Measurements from ENCODE around the gene TCEAL7.
A peak's percentile ranks its signal among the peaks of the same experiment; 100 is the strongest.
"Not testable (repeated sequence)": the region's sequence is repeated elsewhere in the genome, so short reads cannot be mapped to it uniquely, and the experiment has no call there.

The TCEAL7 gene, protein sequence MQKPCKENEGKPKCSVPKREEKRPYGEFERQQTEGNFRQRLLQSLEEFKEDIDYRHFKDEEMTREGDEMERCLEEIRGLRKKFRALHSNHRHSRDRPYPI

DNA sequence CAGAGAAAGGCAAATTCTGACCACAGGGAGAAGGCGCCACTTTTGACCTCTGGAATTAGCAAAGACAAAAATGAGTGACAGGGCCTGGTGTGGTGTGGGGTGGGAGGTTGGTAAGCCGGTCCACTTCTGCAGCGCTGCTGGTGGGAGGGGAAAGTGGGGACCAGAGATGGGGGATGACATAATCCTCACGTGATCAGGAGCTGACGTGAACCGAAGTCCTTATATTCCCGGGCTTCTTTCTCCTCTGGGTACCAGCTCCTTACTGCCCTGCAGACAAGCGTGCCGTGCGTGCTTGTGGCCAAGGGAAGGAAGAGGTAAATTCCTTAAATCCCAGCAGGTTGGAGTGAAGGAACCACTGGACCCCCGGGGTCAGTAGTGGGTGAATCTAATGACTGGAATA, at the start of gene TCEAL7:
TSS of gene TCEAL7 (plus strand) at position 249 of the 400 bp plus-strand sequence. CDS start 1,165 bp downstream, outside the sequence.
- DNase-seq, result no peak

DNA sequence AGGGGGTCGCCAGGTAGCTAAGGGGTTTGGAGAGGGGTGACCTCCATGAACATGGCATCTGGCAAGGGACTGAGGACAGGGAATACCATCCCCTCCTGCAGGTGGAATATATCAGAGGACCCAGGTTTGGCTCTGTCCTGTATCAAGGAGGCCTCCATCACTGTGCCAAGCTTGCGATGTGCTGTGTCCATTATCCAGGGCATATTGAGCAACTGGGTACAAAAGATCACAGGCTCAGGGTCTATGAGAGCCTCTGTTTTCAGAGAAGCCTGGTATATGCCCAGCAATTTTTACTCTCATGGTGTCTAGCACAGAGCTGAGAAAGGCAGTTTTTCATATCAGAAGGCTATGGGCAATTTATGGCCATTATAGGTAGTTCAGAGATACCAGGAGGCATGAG, 36.9 kb upstream of the TCEAL7 start:
- DNase-seq, result no peak

DNA sequence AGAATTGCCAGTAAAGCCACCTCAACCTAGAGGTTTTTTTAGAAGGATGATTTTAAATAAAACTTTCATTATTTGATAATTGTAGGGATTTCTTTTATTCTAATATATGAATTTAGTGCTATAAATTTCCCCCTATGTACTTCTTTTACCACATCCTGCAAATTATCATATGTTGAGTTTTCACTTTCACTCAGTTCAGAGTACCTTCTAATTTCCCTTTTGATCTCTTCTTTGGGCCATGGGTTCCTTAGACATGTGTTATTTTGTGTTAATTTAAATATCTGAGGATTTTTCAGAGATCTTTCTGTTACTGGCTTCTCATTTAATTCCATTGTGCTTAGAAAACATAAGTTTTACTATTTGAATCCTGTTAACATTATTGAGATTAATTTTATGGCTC, 25.3 kb upstream of the TCEAL7 start:
- DNase-seq, result no peak

DNA sequence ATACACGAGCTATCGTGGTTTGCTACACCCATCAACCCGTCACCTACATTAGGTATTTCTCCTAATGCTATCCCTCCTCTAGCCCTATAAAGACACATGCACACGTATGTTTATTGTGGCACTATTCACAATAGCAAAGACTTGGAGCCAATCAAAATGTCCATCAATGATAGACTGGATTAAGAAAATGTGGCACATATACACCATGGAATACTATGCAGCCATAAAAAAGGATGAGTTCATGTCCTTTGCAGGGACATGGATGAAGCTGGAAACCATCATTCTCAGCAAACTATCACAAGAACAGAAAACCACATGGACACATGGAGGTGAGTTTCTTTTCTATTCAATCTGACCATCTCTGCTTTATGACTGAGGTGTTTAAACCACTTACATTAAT, 24.4 kb upstream of the TCEAL7 start:
- DNase-seq, result not testable (repeated sequence)

DNA sequence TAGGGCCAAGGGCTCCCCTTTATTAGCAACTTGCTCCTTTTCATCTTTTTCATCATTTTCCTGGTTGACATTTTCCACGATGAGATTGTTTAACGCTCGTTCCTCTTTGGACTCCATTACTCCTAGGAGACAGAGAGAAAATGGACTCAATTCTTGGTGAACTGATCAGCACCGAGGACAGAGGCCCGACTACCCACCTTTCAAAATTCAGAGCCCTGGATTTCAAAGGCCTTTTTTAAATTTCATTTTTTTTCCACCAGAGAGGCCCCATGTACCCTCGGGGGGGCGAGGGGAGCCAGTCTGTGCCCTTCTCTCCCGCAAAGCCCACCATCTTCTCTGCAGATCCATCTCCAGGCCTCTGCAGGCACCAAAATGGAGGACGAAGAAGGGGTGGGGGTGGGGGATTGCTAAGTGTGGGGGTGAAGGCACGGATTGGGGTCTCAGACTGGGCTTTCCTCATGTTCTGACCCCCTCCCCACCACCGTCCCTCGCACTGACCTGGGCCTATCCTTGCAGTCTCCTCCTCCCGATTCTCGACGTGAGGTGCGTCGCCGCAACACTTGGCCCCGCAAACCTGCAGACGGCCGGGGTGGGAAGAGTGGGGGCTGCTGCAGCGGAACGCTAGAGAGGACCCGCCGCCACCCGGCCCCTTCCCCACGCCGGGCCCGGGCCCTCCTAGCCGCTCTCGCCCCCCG, 20.0 kb upstream of the TCEAL7 start:
- DNase-seq, result no peak

DNA sequence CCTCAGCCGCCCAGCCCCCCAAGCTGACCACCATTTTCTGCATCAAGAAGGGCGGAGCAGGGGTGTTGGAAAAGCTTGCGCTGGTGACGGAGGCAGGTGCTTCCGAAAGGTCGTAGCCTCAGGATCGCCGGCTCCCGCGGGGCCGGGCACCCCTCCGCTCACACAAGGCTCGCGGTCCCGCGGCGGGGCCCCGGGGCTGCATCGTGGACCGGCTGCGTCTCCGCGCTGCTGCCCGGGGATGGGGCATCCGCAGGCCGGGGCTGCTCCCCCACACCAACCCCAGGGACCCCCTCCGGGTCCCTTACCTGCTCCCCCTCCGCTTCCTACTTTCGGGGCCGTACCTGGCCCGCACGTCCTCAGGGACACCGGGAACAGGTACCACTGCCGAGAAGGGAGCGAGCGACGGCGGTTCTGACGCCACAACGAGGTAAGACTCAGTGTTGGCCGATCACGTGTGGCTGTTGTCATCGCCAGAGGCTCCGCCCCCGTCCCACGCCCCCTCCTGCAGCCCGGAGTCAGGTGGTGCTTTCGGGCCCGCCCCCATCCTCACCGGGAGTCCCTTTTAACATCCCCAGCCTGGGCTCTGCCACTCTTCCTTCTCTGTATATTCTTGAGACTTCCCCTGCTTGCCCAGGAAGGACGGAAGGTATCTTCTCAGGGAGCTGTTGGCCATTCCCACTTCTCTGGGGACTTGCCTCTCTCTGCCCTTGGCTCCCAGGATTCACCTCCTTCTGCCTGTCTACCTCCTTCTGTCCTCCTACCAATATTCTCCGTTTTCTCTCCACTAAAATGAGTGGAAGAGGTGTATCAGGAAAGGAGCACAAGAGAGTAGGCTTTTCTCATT, 19.3 kb upstream of the TCEAL7 start, which contains the start of gene BEX2:
TSS of gene BEX2 (minus strand) at position 436 of the 844 bp plus-strand sequence. CDS start 1,014 bp downstream, outside the sequence.
- peak; percentile 73 for DNase-seq

DNA sequence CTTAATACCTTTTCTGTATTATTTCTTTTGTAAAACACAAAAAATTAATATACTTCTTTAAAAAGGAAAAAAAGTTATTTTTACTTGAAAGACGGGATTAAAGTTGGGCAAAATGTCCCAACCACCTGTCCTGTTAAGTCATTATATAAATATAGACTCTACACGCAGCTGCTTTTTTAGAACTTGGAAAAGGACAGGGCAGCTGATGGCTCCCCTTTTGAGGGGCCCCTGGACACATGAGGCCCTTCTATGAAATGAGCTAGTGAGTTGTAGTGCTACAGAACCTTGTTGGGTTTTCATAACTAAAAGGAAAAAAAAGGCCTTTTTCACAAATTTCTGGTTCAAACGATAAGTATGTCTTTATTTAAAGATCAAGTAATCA, 18.6 kb upstream of the TCEAL7 start:
- no peak for DNase-seq

DNA sequence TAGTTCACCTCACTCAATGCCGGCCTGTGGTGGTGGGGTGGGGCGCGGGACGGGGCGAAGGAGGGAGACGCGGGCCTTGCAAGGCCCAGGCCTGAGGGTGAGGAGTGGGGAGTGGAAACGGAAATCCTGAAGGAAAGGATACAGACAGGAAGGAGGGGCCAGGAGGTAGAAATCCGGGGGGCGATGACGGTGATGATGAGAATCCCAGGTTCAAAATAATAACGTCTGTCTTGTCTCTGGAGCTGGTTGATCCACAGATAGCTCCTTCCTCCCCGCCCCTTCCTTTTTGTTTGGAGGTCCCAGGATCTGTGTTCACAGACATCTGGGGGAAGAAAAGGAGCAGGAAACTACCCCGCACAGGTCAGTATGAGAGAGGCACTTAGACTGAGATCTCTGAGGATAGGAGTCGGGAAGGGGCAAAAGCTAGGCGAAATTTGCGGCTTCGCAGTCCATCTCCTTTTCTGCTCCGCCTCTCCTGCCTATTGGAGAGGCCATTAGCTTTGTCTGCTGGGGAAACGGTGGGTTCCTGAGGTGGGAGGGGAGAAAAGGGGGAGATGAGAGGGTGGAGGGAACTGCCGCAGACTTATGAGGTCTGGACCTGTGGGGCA, 746 bp downstream of the TCEAL7 start:
- DNase-seq, result no peak

DNA sequence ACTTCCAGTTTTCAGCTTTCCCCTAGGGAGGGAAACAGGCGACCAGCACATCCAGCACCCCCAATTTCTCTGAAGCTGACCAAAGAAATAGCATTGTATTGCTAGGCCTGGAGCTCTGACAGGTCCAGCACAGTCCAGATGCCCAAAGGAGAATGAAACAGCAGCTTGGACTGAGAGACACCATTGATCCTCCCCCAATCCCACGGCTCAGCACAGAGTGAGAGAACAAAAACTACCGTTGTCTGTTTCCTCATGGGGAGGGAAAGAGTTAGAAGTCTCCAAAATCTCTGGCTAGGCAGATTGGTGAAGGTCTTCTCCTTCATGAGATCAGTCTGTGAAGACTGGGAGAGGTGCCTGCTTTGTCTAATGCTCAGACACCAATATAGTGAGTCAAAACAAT, 8.6 kb downstream of the TCEAL7 start:
- no peak for DNase-seq

DNA sequence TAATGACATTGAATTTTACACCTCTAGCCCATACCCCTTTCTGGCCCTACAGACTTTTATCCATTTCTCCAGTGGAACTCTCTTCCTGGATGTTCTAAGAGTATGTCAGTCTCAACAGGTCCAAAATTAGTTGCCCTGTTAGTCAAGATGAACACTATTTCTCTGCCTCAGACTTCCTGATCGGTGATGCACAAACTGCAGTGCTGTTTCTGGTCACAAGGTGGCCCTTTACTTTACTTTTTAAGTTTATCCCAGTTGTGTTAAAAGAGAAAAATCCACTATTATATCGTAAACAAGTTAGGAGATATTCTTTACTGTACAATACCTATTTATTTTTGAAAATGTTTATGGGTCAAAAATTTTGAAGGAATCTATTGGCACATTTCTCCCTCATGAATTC, 13.1 kb downstream of the TCEAL7 start:
- no peak for DNase-seq

DNA sequence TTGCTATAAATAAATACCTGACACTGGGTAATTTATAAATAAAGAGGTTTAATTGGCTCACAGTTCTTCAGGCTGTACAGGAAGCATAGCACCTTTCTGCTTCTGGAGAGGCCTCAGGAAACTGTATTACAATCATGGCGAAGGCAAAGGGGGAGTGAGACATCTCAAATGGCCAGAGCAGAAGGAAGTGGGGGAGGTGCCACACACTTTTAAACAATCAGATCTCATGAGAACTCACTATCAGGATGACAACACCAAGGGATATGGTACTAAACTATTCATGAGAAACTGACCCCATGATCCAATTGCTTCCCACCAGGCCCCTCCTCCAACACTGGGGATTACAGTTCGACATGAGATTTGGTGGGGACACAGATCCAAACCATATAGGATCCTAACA, 14.6 kb downstream of the TCEAL7 start:
- DNase-seq, result no peak

DNA sequence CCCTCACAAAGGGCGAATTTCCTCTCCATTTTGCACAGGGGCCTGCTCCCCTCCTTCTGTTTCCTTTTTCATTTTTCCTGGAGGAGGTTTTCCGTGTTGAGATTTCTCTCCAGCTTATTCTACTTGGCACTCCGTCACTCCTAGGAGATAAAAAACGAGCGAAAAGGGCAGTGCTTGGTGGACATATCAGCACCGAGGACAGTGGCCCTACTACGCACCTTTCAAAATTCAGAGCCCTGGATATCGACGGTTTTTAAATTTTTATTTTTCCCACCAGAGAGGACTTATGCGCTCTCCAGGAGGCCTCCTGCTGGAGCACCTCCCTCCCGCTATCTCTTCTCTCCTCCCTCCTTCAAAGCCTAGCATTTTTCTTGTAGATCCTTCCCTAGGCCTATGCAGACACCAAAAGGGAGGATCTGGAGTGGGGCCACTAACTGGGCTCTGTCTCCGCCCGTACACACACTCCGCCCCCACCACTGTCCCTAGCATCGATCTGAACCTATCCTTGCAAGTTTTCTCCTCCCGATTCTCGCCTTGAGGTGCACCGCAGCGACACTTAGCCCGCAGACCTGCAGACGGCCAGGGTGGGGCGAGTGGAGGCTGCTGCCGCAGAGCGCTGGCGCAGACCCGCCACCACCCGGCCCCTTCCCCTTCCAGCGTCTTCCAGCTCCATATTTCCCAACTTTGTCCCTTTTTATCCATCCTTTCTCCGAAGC, 17.8 kb downstream of the TCEAL7 start:
- DNase-seq, result no peak

DNA sequence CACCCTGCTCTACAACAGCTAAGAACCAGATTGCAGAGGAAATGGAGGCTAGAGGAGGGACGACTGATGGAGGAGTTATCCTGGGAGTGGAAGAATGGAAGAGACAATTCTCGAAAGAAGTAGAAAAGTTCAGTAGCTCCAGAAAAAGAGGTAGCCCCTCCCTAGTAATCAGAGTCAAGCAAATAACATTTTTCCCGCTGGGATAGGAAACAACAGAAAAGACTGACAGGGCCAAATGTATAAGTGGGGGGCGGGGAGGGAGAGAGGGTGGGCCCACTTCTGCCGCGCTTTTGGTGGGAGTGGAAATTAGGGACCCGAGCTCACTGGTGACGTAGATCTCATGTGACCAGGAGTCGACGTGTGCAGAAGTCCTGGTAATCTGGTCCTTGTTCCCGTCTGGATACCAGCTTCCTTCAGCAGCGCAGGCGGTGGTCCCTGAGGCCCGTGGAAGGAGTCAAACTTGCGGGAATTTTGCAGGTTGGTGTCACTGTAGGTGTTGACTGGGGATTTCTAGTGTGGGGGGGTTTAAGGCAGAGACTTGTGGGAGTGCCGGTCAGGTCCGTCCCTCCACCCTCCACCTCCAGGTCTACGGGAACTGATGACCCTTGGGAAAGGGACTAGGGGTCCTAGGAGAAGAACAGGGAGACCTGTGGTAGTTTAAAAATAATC, 26.2 kb downstream of the TCEAL7 start, which contains the start of gene TCEAL9:
TSS of gene TCEAL9 (plus strand) at position 377 of the 669 bp plus-strand sequence. CDS start 1,179 bp downstream, outside the sequence.
- DNase-seq, result peak; percentile 44

DNA sequence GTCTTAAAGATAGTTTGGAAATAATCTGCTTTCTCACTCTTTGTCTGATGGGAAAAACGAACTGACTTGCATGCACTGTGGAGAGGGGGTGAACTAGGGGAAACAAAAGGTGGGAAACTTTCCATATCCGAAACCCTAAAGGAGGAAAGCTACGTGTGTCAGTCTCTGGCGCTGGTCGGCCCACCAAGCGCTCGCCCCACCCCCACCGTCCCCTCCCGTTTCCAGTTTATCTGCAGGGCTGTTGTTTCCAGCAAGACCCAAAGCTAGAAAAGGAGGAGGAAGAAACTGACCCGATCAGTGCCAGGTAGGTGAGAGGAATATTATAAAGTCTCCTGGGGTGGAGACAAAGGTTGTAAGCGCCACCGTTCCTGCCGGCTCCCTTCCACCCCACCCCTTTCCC, 26.8 kb downstream of the TCEAL7 start:
- DNase-seq, result no peak

DNA sequence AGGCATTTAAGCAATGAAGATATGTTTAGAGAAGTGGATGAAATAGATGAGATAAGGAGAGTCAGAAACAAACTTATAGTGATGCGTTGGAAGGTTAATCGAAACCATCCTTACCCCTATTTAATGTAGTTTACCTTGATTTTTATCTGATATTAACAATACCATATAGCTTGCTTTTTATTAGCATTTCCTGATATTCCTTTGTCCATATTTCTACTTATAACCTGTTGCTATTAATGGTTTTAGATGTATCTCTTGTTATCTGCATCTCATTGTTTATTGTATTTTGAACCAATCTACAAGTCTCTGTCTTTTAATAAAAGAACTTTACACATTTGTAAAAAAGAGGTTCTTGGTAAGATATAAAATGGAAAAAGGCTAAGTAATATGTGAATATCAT, 27.8 kb downstream of the TCEAL7 start:
- no peak for DNase-seq

DNA sequence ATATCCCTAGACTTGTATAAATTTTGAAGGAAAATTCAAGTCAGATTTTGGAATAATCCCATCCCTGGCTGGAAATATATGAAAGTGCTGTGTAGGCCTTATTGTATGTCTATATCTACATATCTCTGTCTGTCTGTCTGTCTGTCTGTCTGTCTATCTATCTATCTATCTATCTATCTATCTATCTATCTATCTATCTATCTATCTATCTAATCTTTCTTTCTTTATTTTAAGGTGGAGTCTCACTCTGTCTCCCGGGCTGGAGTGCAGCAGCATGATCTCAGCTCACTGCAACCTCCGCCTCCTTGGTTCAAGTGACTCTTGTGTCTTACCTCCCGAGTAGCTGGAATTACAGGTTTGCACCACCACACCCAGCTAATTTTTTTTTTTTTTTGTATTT, 29.6 kb downstream of the TCEAL7 start:
- DNase-seq, result not testable (repeated sequence)

DNA sequence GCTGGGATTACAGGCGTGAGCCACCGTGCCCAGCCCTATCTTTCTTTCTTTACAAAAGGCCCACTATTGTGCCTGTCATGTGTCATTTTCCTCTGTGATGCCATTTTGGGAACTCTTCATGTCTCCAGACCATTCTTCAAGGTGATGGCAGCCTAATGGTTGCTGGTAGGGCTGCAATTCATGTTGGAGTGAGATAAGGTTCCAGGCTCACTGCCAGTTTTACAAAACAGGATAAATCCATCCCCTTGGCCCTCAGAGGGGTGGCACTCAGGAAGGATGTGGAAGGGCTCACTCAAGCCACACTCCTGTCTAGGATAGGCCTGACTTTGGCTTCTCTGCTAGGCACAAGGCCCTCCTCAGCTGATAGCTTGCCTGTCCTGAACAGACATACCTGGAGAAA, 30.1 kb downstream of the TCEAL7 start:
- no peak for DNase-seq

DNA sequence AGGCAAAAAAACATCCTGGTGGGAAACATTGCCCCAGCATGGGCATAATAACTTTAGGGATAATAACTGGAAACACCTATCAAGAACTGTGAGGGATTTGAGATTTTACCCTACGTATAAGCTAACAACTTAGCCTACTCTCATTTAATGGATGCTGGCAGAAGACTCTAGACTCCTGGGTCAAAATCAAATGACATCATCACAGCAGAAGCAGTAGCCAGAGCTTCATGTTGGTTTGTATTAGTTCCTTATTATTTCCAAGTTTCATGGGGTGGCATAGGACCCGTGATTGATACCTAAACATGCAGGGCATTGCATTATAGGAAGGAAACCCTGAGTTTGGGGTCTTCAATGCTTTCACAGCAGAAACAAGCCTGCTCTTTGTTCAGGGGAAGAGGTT, 30.9 kb downstream of the TCEAL7 start:
- no peak for DNase-seq

DNA sequence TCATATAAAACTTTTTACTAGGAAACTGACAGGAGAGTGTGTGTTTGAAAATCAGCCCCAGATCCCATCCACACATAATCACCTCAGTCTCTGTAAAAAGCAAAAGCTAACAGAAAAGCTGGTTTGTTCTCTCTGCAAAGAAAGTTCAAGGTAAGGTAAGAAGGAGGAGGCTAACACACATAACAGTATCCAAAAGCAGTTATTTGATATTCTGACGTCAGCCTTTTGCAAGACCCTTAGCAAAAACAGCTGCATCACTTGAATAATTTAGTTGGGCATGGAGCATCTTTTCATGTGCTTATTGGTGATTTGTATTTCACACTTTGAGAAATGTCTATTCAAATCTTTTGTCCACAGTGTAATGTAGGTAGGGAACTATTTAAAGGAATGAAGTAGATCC, 31.8 kb downstream of the TCEAL7 start:
- no peak for DNase-seq

DNA sequence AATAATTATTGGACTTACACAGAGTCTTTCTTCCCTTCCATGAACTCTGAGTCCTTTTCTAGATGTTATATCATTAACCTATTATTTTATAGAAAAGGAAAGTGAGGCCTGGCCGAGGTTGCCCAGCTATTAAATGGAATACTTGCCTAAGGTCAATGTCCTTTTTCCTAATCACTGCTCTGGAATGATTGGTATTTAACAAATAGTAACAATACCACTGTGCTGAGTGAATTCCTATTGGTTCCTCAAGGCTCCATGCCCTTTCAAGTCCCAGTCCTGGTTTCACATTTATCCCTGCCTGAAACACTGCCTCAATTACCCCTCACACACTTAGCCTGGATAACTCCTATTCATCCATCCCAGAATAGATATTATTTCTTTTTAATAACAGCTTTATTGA, 32.4 kb downstream of the TCEAL7 start:
- DNase-seq, result no peak

DNA sequence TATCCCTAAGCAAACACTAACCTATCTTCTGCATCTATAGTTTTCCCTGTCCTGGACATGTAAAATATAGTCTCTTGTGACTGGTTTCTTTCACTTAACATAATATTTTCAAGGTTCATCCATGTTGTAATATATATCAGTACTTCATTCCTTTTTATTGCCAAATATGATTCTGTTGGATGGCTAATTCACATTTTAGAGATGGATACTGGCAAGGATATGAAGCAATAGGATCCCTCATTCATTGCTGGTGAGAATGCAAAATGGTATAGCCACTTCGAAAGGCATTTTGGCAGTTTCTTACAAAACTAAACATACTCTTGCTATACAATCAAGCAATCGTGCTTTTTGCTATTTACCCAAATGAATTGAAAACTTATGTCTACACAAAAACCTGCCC, 33.0 kb downstream of the TCEAL7 start:
- no peak for DNase-seq

DNA sequence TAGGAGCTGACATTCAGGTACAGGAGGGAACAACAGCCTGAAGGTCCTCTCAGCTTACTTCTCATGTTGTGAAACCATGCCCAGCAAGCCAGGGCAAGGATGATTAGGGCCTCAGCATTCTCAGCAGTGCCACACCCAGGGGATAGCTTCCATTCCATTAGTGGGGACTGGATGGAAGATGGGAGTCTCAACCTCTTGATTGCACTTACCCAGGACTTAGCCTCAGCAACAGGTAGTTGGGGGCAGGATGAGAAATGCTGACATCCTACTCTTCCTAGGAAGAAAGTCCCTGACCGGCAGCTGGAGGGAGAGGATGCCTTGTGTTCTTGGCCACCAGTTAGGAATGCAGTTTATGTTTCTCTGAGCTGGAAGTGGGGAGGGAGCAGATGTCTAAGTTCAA, 37.5 kb downstream of the TCEAL7 start:
- DNase-seq, result no peak
